HG03571 (cell line): ENCODE results near the gene IGFL3.

Source experiments
- ATAC-seq: cut with Tn5 transposase; IDR thresholded peaks from one replicate; pipeline ENCODE4 v1.9.1; 2021; ENCODE audit not compliant: unreplicated experiment

Gene IGFL3

GRCh38 chr19:46077815-46078167 lies 46.7 kb downstream of the IGFL3 start:
- ATAC-seq, result no peak

GRCh38 chr19:46076951-46077814 lies 47.3 kb downstream of the IGFL3 start:
- ATAC-seq, result no peak

GRCh38 chr19:46076031-46076880 lies 48.2 kb downstream of the IGFL3 start:
- ATAC-seq, result no peak

- no peak for ATAC-seq
These were observed 51.1 kb downstream of the IGFL3 start for GRCh38 chr19:46073268-46073922.
